ENCODE data around the gene ERC2.

The ERC2 gene

DNA sequence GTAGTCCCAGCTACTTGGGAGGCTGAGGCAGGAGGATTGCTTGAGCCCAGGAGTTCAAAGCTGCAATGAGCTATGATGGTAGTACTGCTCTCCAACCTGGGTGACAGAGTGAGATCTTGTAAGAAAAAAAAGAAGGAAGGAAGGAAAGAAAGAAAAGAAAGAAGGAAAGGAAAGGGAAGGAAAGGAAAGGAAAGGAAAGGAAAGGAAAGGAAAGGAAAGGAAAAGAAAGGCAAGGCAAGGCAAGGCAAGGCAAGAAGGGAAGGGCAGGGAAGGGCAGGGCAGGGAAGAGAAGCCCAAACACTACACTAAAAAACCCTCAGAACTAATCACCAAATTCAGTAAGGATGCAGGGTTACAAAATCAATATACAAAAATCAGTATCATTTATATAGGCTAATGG, 341.6 kb downstream of the ERC2 start:
- DNase-seq (ENCODE audit: low read depth in 2 of 2, low spot score in 1 of 2) = no peak

DNA sequence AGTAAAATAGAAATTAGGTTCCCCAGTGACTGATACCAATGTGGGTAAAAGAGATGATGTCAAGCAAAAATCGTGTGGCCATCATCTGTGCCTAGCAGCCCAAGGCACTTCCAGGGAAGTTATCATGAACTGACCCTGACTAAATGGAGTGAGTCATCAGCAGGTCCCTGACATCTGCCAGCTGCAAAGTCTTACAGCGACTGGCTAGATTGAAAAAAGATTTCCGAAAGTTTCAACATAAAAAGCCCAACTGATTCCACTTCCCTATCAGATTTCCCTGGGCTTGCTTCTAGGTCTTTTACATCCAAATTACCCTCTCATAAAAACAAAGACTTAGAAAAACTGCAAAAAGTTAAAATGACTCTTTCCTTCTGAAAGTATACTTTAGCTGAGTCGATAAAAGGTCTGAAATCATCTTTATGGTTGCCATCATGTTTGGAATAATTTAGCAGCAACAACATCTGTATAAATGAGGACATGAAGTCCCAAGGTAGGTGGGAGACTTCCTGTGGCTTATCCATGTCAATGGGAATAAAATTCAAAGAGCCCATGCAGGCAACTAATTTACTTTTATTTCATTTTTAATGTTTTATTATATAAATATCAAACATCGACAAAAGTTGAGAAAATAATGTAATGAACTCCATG, 342.8 kb downstream of the ERC2 start:
- no peak for DNase-seq (ENCODE audit: low read depth in 2 of 2, low spot score in 1 of 2)

- DNase-seq (ENCODE audit: low read depth in 2 of 2, low spot score in 1 of 2) = no peak
Observed at GRCh38 chr3:56124546-56124945, 343.7 kb downstream of the ERC2 start.

DNA sequence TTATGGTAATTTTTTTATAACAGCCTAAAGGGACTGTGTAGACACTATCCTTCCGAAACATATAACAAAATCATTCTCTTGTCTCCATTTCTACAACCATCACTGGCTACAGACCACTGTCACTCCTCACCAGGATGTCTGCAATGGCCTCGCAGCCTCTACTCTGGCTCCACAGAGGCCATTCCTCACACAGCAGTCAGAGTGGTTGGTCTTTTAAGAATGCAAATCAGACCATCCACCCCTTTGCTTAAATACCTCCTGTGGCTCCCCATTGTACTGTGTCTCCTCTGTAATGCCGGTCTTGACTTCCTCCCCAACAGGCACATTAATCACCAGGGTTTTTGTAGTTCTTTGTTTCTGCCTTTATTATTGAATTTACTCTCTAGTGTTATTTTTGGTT, 344.8 kb downstream of the ERC2 start:
- no peak for DNase-seq (ENCODE audit: low read depth in 2 of 2, low spot score in 1 of 2)

GRCh38 chr3:56122911-56123310, 345.4 kb downstream of the ERC2 start:
- DNase-seq (ENCODE audit: low read depth in 2 of 2, low spot score in 1 of 2) = no peak

DNA sequence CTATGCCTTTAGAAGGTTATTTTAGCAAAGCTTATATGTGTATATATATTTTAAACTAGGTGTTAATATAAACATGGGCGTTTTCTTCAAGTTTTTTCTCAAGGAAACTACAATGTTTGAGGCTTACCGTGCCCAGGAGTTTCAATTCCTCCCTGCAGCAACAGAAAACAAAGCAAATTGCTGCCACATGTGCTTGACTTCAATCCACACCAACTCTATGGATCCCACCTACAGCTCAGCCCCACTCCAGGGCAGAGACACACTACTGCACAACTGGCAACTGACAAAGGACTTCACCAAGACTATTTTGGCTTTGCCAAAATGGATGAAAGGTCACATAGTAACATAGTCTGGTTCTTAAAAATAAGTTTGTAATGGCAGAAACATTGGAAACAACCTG, 346.6 kb downstream of the ERC2 start:
- no peak for DNase-seq (ENCODE audit: low read depth in 2 of 2, low spot score in 1 of 2)

- no peak for DNase-seq (ENCODE audit: low read depth in 2 of 2, low spot score in 1 of 2)
Observed at GRCh38 chr3:56119575-56120349, 348.5 kb downstream of the ERC2 start.

DNA sequence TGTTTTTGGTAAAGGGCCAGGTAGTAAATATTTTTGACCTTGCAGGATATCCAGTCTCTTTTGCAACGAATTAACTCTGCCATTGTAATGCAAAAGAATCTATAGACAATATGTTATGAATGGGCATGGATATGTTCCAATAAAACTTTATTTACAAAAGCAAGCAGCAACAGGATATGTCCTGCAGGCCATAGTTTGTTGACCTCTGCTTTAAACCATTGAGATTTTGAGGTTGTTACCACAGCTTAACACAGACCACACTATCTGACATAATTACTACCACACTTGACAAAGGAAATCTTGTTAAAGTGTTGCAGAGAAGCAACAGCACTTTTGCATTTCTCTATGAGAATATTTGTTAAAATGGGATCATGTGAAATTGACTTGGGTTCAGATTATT, 349.3 kb downstream of the ERC2 start:
- DNase-seq (ENCODE audit: low read depth in 2 of 2, low spot score in 1 of 2) = no peak

DNA sequence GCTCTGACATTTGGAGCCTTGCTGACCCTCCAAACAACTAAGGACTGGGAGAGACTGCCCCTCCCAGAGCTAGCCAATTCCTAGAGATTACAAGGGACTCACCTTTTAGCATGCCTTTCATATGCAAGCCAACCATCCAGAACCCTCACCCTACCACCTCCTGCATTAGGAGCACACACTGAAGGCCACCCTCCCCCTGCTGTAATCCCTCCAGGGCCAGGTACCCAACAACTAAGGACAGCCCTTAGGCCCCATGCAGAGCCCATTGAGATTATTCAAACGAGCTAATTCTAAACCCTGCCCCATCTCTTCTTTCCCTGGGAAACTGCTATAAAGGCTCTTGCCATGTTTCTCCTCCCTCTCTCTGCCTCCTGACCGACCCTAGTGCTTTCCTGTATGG, 352.6 kb downstream of the ERC2 start:
- no peak for DNase-seq (ENCODE audit: low read depth in 2 of 2, low spot score in 1 of 2)

GRCh38 chr3:56115199-56115598, 353.1 kb downstream of the ERC2 start:
- DNase-seq (ENCODE audit: low read depth in 2 of 2, low spot score in 1 of 2) = no peak

- DNase-seq (ENCODE audit: low read depth in 2 of 2, low spot score in 1 of 2) = no peak
Observed at GRCh38 chr3:56113908-56114307, 354.4 kb downstream of the ERC2 start.

DNA sequence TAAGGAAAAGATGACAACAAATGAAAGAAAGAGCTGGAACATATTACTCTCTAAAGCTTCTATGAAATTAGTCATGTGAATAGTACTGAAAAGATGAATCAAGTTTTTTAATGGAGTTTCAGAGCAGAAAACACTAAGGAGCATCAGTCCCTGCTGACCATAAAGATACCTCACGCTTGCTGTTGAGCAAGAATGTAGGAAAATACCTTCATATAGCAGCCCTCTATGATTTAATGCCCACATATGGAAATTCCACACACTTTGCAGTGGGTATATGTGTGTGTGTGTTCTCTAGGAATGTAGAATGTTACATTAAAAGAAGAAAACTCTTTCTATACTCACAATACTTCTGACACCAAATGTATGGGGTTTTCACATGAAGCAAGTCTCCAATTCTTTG, 355.0 kb downstream of the ERC2 start:
- no peak for DNase-seq (ENCODE audit: low read depth in 2 of 2, low spot score in 1 of 2)

- no peak for DNase-seq (ENCODE audit: low read depth in 2 of 2, low spot score in 1 of 2)
Observed at GRCh38 chr3:56111606-56112304, 356.5 kb downstream of the ERC2 start.

- no peak for DNase-seq (ENCODE audit: low read depth in 2 of 2, low spot score in 1 of 2)
Observed at GRCh38 chr3:56110886-56111285, 357.4 kb downstream of the ERC2 start.

GRCh38 chr3:56107157-56107556, 361.1 kb downstream of the ERC2 start:
- no peak for DNase-seq (ENCODE audit: low read depth in 2 of 2, low spot score in 1 of 2)

GRCh38 chr3:56102032-56102431, 366.2 kb downstream of the ERC2 start:
- no peak for DNase-seq (ENCODE audit: low read depth in 2 of 2, low spot score in 1 of 2)

DNA sequence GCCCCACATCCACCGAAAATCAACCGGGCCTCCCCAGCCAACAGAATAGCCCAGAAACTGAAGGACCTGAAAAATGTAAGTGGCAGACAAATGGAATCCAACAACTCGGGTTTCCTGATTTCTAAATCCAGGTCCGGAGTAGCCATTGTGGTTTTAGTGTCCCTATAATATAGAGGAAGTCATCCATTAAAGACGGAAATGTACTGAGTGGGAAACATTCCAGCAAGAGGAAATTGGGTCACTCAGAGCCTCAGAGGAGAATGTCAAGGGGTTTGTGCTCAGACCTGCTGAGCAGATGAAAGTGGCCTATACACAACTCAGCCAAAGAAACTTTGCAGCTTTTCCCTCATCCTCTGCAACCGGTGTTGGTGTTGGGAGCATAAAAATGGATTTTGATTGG, 366.7 kb downstream of the ERC2 start:
- DNase-seq (ENCODE audit: low read depth in 2 of 2, low spot score in 1 of 2) = no peak

DNA sequence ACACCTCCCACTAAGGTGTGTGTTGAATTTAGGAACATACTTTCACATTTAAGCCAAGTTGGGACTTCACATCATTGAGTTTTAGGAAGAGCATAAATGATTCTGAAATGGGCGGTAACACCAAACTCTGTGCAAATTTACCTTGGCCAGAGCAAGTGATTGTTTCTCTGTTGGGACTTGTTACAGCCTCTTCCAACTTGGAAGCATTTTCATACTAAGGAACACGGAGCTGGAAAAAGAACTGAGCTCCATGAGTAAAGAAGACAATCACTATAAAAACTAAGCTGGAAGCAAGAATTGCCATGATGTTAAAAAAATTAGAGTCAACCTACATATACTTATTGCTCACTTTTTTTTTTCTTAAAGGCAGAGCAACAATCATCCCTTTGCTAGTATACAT, 371.3 kb downstream of the ERC2 start:
- no peak for DNase-seq (ENCODE audit: low read depth in 2 of 2, low spot score in 1 of 2)

DNA sequence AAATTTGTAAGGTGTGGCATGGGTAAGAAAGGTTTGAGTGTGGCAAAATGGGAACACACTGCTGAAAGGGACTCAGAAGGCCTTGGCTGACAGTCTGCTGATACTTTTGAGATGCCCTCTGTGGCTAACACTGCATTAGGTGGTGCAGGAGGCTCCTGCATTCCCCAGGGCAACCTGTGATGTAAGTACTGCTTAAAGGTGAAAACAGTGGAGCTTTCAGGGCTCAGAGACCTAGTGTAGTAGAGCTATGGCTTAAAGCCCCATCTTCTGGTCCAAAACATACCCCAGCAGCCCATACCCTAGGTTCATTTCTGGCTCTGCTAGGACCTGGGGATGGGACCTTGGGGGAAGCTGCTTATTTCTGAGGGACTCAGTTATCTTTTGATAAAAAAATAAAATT, 374.1 kb downstream of the ERC2 start:
- no peak for DNase-seq (ENCODE audit: low read depth in 2 of 2, low spot score in 1 of 2)

- DNase-seq (ENCODE audit: low read depth in 2 of 2, low spot score in 1 of 2) = no peak
Observed at GRCh38 chr3:56089739-56090138, 378.5 kb downstream of the ERC2 start.

DNA sequence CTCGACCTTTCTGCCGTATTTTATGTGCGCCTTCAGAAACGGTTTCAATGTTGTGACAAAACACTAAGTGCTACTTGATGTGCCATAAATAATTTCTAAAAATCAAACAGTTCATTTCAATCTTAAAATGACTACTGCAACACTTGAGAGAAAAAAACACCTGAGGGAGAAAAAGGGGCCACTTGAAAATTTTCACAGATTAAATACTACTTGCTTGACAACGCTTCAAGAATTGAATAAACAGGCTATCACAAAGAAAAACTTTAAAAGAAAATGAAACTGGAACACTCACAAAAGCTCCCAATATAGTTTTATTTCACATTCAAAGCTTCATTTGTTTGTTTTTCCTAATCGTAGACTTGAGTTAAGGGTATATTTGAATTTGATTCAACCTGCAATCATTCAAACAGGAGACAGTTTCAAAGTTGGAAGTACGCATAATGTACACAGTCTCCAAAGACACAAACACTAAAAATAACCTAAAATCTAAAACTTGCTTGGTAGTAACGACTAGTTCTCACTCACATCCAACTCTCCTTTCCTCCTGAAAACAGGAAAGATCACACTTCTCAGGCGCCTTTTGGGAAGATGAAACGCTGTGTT, 380.7 kb downstream of the ERC2 start:
- no peak for DNase-seq (ENCODE audit: low read depth in 2 of 2, low spot score in 1 of 2)

- DNase-seq (ENCODE audit: low read depth in 2 of 2, low spot score in 1 of 2) = no peak
Observed at GRCh38 chr3:56086355-56086754, 381.9 kb downstream of the ERC2 start.

All from stimulated activated CD8-positive, alpha-beta memory T cell treated with anti-CD3 and anti-CD28 coated beads, Interleukin-4, amount 100 ng/mL, for 4 hours (primary cell).